ENCODE measurements around the gene KLHL29.

The KLHL29 gene

GRCh38 chr2:23434721-23435121 lies 49.7 kb downstream of the KLHL29 start:
- CTCF ChIA-PET, result no interaction called here
- no peak for TF ChIP-seq CTCF (conservative IDR thresholded peaks at IDR 0.05; ENCODE audit: low read depth)

GRCh38 chr2:23435250-23436035 lies 50.5 kb downstream of the KLHL29 start:
- ChIA-PET POLR2A (ENCODE audit: low non-redundant PET) (no interaction called here), CTCF (no interaction called here)
- DNase-seq (ENCODE audit: low spot score), result no peak
- TF ChIP-seq CTCF (conservative IDR thresholded peaks at IDR 0.05; ENCODE audit: low read depth), result no peak
- no peak overlapping the region for H3K27ac ChIP-seq

More at GRCh38 chr2:23434721-23435121, 49.7 kb downstream of the KLHL29 start:
- POLR2A ChIA-PET (ENCODE audit: low non-redundant PET), result no interaction called here
- no peak overlapping the region for H3K27ac ChIP-seq
- no peak for DNase-seq (ENCODE audit: low spot score)

- no peak overlapping the region for H3K27ac ChIP-seq
- no peak for TF ChIP-seq CTCF (conservative IDR thresholded peaks at IDR 0.05; ENCODE audit: low read depth)
- POLR2A ChIA-PET (ENCODE audit: low non-redundant PET), result no interaction called here
- CTCF ChIA-PET, result interaction anchor here (0.7 kb wide), 1 partner anchor 24 kb away, joined by 5 read pairs; no protein-coding TSS in a partner anchor
- no peak for DNase-seq (ENCODE audit: low spot score)
These were observed 51.5 kb downstream of the KLHL29 start for GRCh38 chr2:23436346-23437098.

- no peak for TF ChIP-seq CTCF (conservative IDR thresholded peaks at IDR 0.05; ENCODE audit: low read depth)
- ChIA-PET POLR2A (ENCODE audit: low non-redundant PET) (no interaction called here), CTCF (no interaction called here)
- no peak overlapping the region for H3K27ac ChIP-seq
- no peak for DNase-seq (ENCODE audit: low spot score)
These were observed 56.4 kb downstream of the KLHL29 start for GRCh38 chr2:23441414-23441813.

GRCh38 chr2:23445450-23445868 lies 60.5 kb downstream of the KLHL29 start:
- H3K27ac ChIP-seq, result no peak overlapping the region
- ChIA-PET CTCF (no interaction called here), POLR2A (ENCODE audit: low non-redundant PET) (no interaction called here)
- no peak for TF ChIP-seq CTCF (conservative IDR thresholded peaks at IDR 0.05; ENCODE audit: low read depth)
- DNase-seq (ENCODE audit: low spot score), result peak; percentile 75

- H3K27ac ChIP-seq, result no peak overlapping the region
- no peak for TF ChIP-seq CTCF (conservative IDR thresholded peaks at IDR 0.05; ENCODE audit: low read depth)
- ChIA-PET CTCF (no interaction called here), POLR2A (ENCODE audit: low non-redundant PET) (no interaction called here)
- no peak for DNase-seq (ENCODE audit: low spot score)
These were observed 61.9 kb downstream of the KLHL29 start for GRCh38 chr2:23446916-23447315.

Data from RWPE1 (cell line).